Rectal smooth muscle tissue (tissue), 1 donor: ENCODE results near the gene PDIA2.

Experiments
- H3K27ac ChIP-seq: one replicate; pipeline ENCODE4 v1.7.0; 2013; ENCODE audit warnings: low read depth, low read length, inconsistent platforms
- H3K27me3 ChIP-seq: one replicate; pipeline ENCODE4 v1.7.0; 2013; ENCODE audit warnings: low read length; ENCODE audit not compliant: control insufficient read depth, insufficient read depth
- H3K36me3 ChIP-seq: one replicate; pipeline ENCODE4 v1.7.0; 2013; ENCODE audit warnings: low read length; ENCODE audit not compliant: control insufficient read depth, insufficient read depth
- H3K4me1 ChIP-seq: one replicate; pipeline ENCODE4 v1.7.0; 2013; ENCODE audit warnings: low read length; ENCODE audit not compliant: control insufficient read depth, insufficient read depth
- H3K4me3 ChIP-seq: one replicate; pipeline ENCODE4 v1.7.0; 2013; ENCODE audit warnings: low read length
- H3K9ac ChIP-seq: one replicate; pipeline ENCODE4 v1.7.0; 2013; ENCODE audit warnings: low read length

Gene PDIA2

GRCh38 chr16:287298-287811 lies 4.4 kb downstream of the PDIA2 start:
- H3K9ac ChIP-seq = no peak overlapping the region
- H3K27me3 ChIP-seq = no peaks in the 10 kb centered on the region
- no peak overlapping the region for H3K27ac ChIP-seq
- H3K36me3 ChIP-seq = peaks cover 13% of the 10 kb centered on the region
- H3K4me1 ChIP-seq = no peaks in the 10 kb centered on the region
- no peak overlapping the region for H3K4me3 ChIP-seq

GRCh38 chr16:287981-288920 lies 5.3 kb downstream of the PDIA2 start:
- Histone ChIP-seq H3K27me3 (no peaks in the 10 kb centered on the region), H3K36me3 (peaks cover 19% of the 10 kb centered on the region), H3K4me1 (no peaks in the 10 kb centered on the region), H3K4me3 (no peak overlapping the region), H3K27ac (no peak overlapping the region), H3K9ac (no peak overlapping the region)

GRCh38 chr16:289395-289997 lies 6.5 kb downstream of the PDIA2 start:
- Histone ChIP-seq H3K9ac (no peak overlapping the region), H3K27ac (no peak overlapping the region), H3K4me1 (no peaks in the 10 kb centered on the region), H3K27me3 (no peaks in the 10 kb centered on the region), H3K4me3 (no peak overlapping the region), H3K36me3 (peaks cover 19% of the 10 kb centered on the region)

- Histone ChIP-seq H3K4me3 (no peak overlapping the region), H3K27ac (no peak overlapping the region), H3K4me1 (no peaks in the 10 kb centered on the region), H3K27me3 (no peaks in the 10 kb centered on the region), H3K36me3 (peaks cover 19% of the 10 kb centered on the region), H3K9ac (no peak overlapping the region)
Observed at GRCh38 chr16:290015-290680, 7.2 kb downstream of the PDIA2 start.

GRCh38 chr16:290681-291405 lies 7.9 kb downstream of the PDIA2 start:
- Histone ChIP-seq H3K36me3 (peaks cover 19% of the 10 kb centered on the region), H3K4me3 (no peak overlapping the region), H3K27ac (no peak overlapping the region), H3K27me3 (no peaks in the 10 kb centered on the region), H3K9ac (no peak overlapping the region), H3K4me1 (no peaks in the 10 kb centered on the region)

GRCh38 chr16:291539-291938 lies 8.6 kb downstream of the PDIA2 start:
- Histone ChIP-seq H3K27me3 (no peaks in the 10 kb centered on the region), H3K9ac (no peak overlapping the region), H3K27ac (no peak overlapping the region), H3K36me3 (peaks cover 19% of the 10 kb centered on the region), H3K4me1 (no peaks in the 10 kb centered on the region), H3K4me3 (no peak overlapping the region)

- no peak overlapping the region for H3K27ac ChIP-seq
- H3K4me3 ChIP-seq = no peak overlapping the region
- H3K4me1 ChIP-seq = no peaks in the 10 kb centered on the region
- peaks cover 16% of the 10 kb centered on the region for H3K36me3 ChIP-seq
- no peak overlapping the region for H3K9ac ChIP-seq
- no peaks in the 10 kb centered on the region for H3K27me3 ChIP-seq
Observed at GRCh38 chr16:293043-293775, 10.2 kb downstream of the PDIA2 start.

GRCh38 chr16:296276-296675 lies 13.3 kb downstream of the PDIA2 start:
- Histone ChIP-seq H3K4me3 (no peak overlapping the region), H3K4me1 (no peaks in the 10 kb centered on the region), H3K27ac (no peak overlapping the region), H3K36me3 (peaks cover 9% of the 10 kb centered on the region), H3K9ac (no peak overlapping the region), H3K27me3 (no peaks in the 10 kb centered on the region)

GRCh38 chr16:296806-297510 lies 14.0 kb downstream of the PDIA2 start:
- H3K36me3 ChIP-seq = peaks cover 7% of the 10 kb centered on the region
- H3K4me1 ChIP-seq = no peaks in the 10 kb centered on the region
- H3K27ac ChIP-seq = no peak overlapping the region
- H3K9ac ChIP-seq = no peak overlapping the region
- H3K27me3 ChIP-seq = no peaks in the 10 kb centered on the region
- H3K4me3 ChIP-seq = no peak overlapping the region

GRCh38 chr16:297832-298231 lies 14.9 kb downstream of the PDIA2 start:
- H3K27me3 ChIP-seq = no peaks in the 10 kb centered on the region
- no peaks in the 10 kb centered on the region for H3K4me1 ChIP-seq
- H3K27ac ChIP-seq = no peak overlapping the region
- no peak overlapping the region for H3K9ac ChIP-seq
- H3K4me3 ChIP-seq = no peak overlapping the region
- H3K36me3 ChIP-seq = peaks cover 4% of the 10 kb centered on the region

- H3K27me3 ChIP-seq = no peaks in the 10 kb centered on the region
- H3K4me1 ChIP-seq = no peaks in the 10 kb centered on the region
- no peak overlapping the region for H3K4me3 ChIP-seq
- H3K36me3 ChIP-seq = peaks cover 5% of the 10 kb centered on the region
- no peak overlapping the region for H3K9ac ChIP-seq
- no peak overlapping the region for H3K27ac ChIP-seq
Observed at GRCh38 chr16:301235-301634, 18.3 kb downstream of the PDIA2 start.
